HepG2 (cell line): ENCODE measurements around the gene TANC1.
"Not testable (repeated sequence)": the region's sequence is repeated elsewhere in the genome, so short reads cannot be mapped to it uniquely, and the experiment has no call there.

Source experiments
- ELF1 ChIP-seq: sonication (generic); formaldehyde crosslinking; IDR thresholded peaks from 2 replicates; pipeline ENCODE4 v1.4.0; 2020; ENCODE audit warnings: missing genetic modification reagents
- ELF3 ChIP-seq: IDR thresholded peaks from 2 replicates; pipeline ENCODE4 v1.6.1; 2016; ENCODE audit warnings: missing genetic modification reagents, missing compliant biosample characterization
- FIP1L1 ChIP-seq: fragments of 200-400 bp; formaldehyde crosslinking; IDR thresholded peaks from 2 replicates; pipeline ENCODE4 v1.6.1; 2018; ENCODE audit warnings: low read depth, mild to moderate bottlenecking, low read length, moderate library complexity, borderline replicate concordance; ENCODE audit not compliant: insufficient read depth
- GATAD2A ChIP-seq: IDR thresholded peaks from 2 replicates; pipeline ENCODE4 v1.6.1; 2016
- HDAC6 ChIP-seq: fragments of 200-600 bp; sonication (generic); IDR thresholded peaks from 2 replicates; pipeline ENCODE4 v1.7.0; 2017; ENCODE audit warnings: mild to moderate bottlenecking, antibody characterized with exemption, low read length, low read depth
- MAFG ChIP-seq: sonication (generic); formaldehyde crosslinking; IDR thresholded peaks from 2 replicates; pipeline ENCODE4 v1.5.1; 2020; ENCODE audit warnings: mild to moderate bottlenecking, missing genetic modification reagents
- MATR3 ChIP-seq: sonication (generic); formaldehyde crosslinking; IDR thresholded peaks from 2 replicates; pipeline ENCODE4 v1.4.0; 2020; ENCODE audit warnings: missing genetic modification reagents
- NFYB ChIP-seq: sonication (generic); formaldehyde crosslinking; IDR thresholded peaks from 2 replicates; pipeline ENCODE4 v1.4.0; 2020; ENCODE audit warnings: missing genetic modification reagents
- SNAI1 ChIP-seq: sonication (generic); formaldehyde crosslinking; IDR thresholded peaks from 2 replicates; pipeline ENCODE4 v1.5.0; 2020; ENCODE audit warnings: mild to moderate bottlenecking, missing genetic modification reagents, borderline replicate concordance
- ZMYM4 ChIP-seq: sonication (generic); formaldehyde crosslinking; IDR thresholded peaks from 2 replicates; pipeline ENCODE4 v1.8.1; 2023; ENCODE audit warnings: mild to moderate bottlenecking, missing genetic modification reagents
- ZNF83 ChIP-seq: sonication (generic); formaldehyde crosslinking; IDR thresholded peaks from 2 replicates; pipeline ENCODE4 v1.4.0; 2020; ENCODE audit warnings: missing genetic modification reagents, mild to moderate bottlenecking, borderline replicate concordance
- TF ChIP-seq, protein P1 (sequence below): sonication (generic); formaldehyde crosslinking; IDR thresholded peaks from 2 replicates; pipeline ENCODE4 v1.5.0; 2020; ENCODE audit warnings: mild to moderate bottlenecking, missing genetic modification reagents, moderate library complexity
- TF ChIP-seq, protein P2 (sequence below): sonication (generic); formaldehyde crosslinking; IDR thresholded peaks from 2 replicates; pipeline ENCODE4 v1.4.0; 2020; ENCODE audit warnings: missing genetic modification reagents

- TF ChIP-seq FIP1L1; GATAD2A; ZMYM4 (CRISPR knock-in tag); NFYB (CRISPR knock-in tag); MATR3; SNAI1 (CRISPR knock-in tag); ZNF83 (CRISPR knock-in tag); HDAC6; ELF1 (CRISPR knock-in tag); ELF3; MAFG: not testable (repeated sequence)
- TF ChIP-seq, protein P1, sequence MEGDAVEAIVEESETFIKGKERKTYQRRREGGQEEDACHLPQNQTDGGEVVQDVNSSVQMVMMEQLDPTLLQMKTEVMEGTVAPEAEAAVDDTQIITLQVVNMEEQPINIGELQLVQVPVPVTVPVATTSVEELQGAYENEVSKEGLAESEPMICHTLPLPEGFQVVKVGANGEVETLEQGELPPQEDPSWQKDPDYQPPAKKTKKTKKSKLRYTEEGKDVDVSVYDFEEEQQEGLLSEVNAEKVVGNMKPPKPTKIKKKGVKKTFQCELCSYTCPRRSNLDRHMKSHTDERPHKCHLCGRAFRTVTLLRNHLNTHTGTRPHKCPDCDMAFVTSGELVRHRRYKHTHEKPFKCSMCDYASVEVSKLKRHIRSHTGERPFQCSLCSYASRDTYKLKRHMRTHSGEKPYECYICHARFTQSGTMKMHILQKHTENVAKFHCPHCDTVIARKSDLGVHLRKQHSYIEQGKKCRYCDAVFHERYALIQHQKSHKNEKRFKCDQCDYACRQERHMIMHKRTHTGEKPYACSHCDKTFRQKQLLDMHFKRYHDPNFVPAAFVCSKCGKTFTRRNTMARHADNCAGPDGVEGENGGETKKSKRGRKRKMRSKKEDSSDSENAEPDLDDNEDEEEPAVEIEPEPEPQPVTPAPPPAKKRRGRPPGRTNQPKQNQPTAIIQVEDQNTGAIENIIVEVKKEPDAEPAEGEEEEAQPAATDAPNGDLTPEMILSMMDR: not testable (repeated sequence)
- TF ChIP-seq, protein P2, sequence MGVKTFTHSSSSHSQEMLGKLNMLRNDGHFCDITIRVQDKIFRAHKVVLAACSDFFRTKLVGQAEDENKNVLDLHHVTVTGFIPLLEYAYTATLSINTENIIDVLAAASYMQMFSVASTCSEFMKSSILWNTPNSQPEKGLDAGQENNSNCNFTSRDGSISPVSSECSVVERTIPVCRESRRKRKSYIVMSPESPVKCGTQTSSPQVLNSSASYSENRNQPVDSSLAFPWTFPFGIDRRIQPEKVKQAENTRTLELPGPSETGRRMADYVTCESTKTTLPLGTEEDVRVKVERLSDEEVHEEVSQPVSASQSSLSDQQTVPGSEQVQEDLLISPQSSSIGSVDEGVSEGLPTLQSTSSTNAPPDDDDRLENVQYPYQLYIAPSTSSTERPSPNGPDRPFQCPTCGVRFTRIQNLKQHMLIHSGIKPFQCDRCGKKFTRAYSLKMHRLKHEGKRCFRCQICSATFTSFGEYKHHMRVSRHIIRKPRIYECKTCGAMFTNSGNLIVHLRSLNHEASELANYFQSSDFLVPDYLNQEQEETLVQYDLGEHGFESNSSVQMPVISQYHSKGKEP (CRISPR knock-in tag): not testable (repeated sequence)
Observed at GRCh38 chr2:159041328-159041727, 72.9 kb downstream of the TANC1 start.
